ENCODE results near the gene UNKL.
"Not testable (repeated sequence)": the region's sequence is repeated elsewhere in the genome, so short reads cannot be mapped to it uniquely, and the experiment has no call there.

Gene UNKL

DNA sequence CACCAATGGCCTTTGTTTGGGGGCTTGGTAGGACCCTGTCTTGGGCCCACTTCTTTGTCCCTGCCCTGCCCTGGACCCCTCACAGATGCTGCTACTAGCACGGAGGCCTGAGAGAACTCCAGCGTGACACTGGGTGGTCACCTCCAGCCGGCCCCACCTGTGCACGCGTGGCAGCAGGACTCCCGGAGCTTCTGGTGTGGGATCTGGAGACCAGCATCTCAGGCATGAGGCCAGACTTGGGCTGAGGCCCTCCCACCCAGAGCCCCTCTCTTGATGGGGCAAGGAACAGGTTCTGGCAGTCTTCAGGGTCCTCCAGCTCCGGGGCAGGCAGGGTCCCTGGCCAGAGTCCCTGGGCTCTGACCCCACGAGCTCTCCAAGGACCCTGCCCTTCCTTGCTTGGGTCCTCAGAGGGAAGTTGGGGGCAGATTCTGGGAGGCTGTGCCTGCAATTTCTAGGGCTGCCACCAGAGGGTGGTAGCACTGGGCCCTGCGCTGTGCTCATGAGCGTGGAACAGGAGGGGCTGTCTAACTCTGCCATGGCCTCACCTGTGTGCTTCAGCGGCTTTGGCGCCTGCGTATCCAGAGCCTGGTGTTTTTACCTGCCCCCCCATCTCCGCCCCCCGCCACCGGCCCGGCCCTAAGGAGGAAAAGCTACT is 84.1 kb downstream of the UNKL start:
- TF ChIP-seq, protein P1, sequence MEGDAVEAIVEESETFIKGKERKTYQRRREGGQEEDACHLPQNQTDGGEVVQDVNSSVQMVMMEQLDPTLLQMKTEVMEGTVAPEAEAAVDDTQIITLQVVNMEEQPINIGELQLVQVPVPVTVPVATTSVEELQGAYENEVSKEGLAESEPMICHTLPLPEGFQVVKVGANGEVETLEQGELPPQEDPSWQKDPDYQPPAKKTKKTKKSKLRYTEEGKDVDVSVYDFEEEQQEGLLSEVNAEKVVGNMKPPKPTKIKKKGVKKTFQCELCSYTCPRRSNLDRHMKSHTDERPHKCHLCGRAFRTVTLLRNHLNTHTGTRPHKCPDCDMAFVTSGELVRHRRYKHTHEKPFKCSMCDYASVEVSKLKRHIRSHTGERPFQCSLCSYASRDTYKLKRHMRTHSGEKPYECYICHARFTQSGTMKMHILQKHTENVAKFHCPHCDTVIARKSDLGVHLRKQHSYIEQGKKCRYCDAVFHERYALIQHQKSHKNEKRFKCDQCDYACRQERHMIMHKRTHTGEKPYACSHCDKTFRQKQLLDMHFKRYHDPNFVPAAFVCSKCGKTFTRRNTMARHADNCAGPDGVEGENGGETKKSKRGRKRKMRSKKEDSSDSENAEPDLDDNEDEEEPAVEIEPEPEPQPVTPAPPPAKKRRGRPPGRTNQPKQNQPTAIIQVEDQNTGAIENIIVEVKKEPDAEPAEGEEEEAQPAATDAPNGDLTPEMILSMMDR (IDR thresholded peaks at IDR 0.05), result peak; percentile 50
- no peaks in the 10 kb centered on the region for H3K36me3 Mint-ChIP-seq (ENCODE audit: low read depth)
- no peak overlapping the region for H3K4me3 Mint-ChIP-seq
- no peaks in the 10 kb centered on the region for H3K9me3 Mint-ChIP-seq
- H3K27ac Mint-ChIP-seq, result no peak overlapping the region
- peaks cover 40% of the 10 kb centered on the region for H3K27me3 Mint-ChIP-seq (ENCODE audit: low read depth, poor library complexity)
- peaks cover 12% of the 10 kb centered on the region for H3K4me1 Mint-ChIP-seq
- DNase-seq, result no peak

DNA sequence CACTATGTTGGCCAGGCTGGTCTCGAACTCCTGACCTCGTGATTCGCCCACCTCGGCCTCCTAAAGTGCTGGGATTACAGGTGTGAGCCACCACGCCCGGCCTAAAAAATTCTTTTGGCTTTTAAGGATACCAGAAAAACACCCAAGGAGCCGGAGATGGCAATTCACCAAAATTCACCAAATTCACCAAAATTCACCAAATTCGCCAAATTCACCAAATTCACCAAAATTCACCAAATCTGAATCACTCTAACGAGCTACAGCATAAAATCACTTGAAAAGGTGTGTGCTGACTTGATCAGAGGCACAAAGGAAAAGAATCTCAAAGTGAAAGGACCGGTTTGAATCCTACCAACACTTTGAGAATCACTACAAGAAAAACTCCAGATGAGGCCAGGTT is 85.5 kb downstream of the UNKL start:
- DNase-seq; H3K27ac Mint-ChIP-seq; H3K4me3 Mint-ChIP-seq; H3K36me3 Mint-ChIP-seq (ENCODE audit: low read depth); H3K9me3 Mint-ChIP-seq: not testable (repeated sequence)
- Mint-ChIP-seq H3K4me1 (peaks cover 12% of the 10 kb centered on the region), H3K27me3 (ENCODE audit: low read depth, poor library complexity) (peaks cover 26% of the 10 kb centered on the region)

DNA sequence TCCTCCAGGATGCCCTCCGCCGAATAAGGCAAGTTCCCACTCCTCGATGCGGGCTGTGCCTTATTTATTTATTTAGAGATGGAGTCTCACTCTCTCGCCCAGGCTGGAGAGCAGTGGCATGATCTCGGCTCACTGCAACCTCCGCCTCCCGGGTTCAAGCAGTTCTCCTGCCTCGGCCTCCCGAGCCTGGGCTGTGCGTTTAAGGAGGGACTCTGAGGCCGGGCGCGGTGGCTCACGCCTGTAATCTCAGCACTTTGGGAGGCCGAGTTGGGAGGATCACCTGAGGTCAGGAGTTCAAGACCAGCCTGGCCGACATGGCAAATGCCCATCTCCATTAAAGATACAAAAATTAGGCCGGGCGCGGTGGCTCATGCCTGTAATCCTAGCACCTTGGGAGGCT is 86.4 kb downstream of the UNKL start:
- DNase-seq, H3K27ac Mint-ChIP-seq, H3K4me3 Mint-ChIP-seq, H3K9me3 Mint-ChIP-seq: not testable (repeated sequence)
- H3K27me3 Mint-ChIP-seq (ENCODE audit: low read depth, poor library complexity), result peaks cover 26% of the 10 kb centered on the region
- H3K4me1 Mint-ChIP-seq, result peaks cover 12% of the 10 kb centered on the region
- peaks cover 13% of the 10 kb centered on the region for H3K36me3 Mint-ChIP-seq (ENCODE audit: low read depth)

DNA sequence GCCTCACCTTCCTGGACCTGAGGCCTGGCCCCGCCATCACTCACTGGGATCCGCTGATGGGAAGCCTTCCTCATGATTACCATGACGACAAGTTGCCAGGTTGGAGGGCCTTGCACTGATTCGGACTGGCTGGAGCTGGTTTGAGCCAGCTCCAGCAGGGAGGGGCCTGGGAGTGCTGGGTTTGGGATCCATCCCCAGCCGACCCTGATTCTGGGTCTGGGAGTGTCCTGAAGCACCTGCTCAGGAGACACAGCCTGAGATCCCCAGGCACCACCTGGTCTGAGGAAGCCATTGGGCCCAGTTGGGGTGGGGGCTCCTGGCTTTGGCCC is 86.9 kb downstream of the UNKL start:
- Mint-ChIP-seq H3K36me3 (ENCODE audit: low read depth) (peaks cover 13% of the 10 kb centered on the region), H3K4me3 (no peak overlapping the region), H3K27ac (no peak overlapping the region), H3K9me3 (no peaks in the 10 kb centered on the region), H3K4me1 (peaks cover 12% of the 10 kb centered on the region), H3K27me3 (ENCODE audit: low read depth, poor library complexity) (peaks cover 23% of the 10 kb centered on the region)
- DNase-seq, result no peak
- TF ChIP-seq, protein P1 (IDR thresholded peaks at IDR 0.05), result no peak

DNA sequence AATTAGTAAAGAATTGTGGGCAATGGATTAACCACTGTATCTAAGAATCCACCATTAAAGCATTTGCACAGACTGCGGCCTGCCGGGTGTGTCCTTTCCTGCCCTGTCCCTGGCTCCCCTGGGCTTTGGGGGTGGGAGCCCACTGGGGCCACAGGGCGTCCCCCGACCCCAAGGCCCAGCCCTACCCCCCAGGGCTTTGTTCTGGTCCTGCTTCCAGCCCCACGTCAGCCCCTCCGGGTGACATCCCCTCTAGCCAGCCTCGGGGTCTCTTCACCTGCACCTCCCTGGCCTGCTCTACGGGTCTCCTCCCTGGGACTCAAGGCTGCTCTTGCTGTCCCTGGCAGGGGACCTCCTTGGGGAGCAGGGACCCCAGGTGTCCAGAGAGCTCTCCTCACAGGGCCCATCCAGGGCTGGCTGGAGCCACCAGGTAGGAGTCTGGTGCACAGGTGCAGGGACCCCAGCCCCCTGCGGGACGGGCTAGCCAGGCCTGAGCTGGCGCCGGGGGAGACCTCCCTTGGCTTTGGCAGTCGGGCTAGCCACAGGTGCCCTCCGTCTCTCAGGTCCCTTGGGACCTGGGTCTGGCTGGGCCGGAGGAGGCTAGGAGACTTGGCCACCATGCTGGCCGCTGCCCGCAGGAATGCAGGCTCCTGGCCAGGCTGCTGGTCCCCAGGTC is 87.4 kb downstream of the UNKL start:
- H3K36me3 Mint-ChIP-seq (ENCODE audit: low read depth), result peaks cover 13% of the 10 kb centered on the region
- TF ChIP-seq, protein P1 (IDR thresholded peaks at IDR 0.05), result no peak
- peaks cover 12% of the 10 kb centered on the region for H3K4me1 Mint-ChIP-seq
- DNase-seq, result no peak
- H3K9me3 Mint-ChIP-seq, result no peaks in the 10 kb centered on the region
- H3K27me3 Mint-ChIP-seq (ENCODE audit: low read depth, poor library complexity), result peaks cover 18% of the 10 kb centered on the region
- H3K27ac Mint-ChIP-seq, result peak overlapping the region; percentile 88
- H3K4me3 Mint-ChIP-seq, result no peak overlapping the region

DNA sequence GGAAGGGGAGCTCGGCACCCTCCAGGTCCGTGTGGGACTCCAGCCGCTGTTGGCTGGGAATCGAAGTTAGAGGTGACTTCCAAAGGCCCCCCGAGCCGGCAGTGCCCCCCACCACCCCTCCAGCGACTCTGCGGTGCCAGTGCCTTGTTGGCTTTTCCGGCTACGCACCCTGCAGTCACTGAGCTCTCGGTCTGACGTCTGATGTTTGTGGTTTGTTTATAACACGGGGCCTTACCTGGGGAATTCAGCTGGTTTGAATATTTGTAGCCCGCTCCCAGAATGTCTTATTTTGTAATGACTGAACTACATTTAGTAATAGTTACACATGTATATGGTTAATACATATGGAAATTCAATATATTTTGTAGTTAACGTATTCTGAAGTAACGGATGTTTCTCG is 88.1 kb downstream of the UNKL start:
- Mint-ChIP-seq H3K36me3 (ENCODE audit: low read depth) (peaks cover 13% of the 10 kb centered on the region), H3K9me3 (no peaks in the 10 kb centered on the region), H3K4me3 (no peak overlapping the region)

More for the DNA sequence above, 88.1 kb downstream of the UNKL start:
- Mint-ChIP-seq H3K27me3 (ENCODE audit: low read depth, poor library complexity) (peaks cover 11% of the 10 kb centered on the region), H3K4me1 (peaks cover 6% of the 10 kb centered on the region), H3K27ac (peak overlapping the region; percentile 88)
- TF ChIP-seq, protein P1 (IDR thresholded peaks at IDR 0.05), result no peak
- DNase-seq, result no peak

Measured in nephron progenitor cell (in vitro differentiated cells).